Islet precursor cell (in vitro differentiated cells): ENCODE measurements around the gene ENKUR.
"Not testable (repeated sequence)": the region's sequence is repeated elsewhere in the genome, so short reads cannot be mapped to it uniquely, and the experiment has no call there.

Experiments
- DNase-seq: peaks from one replicate; pipeline ENCODE4 v3.0.0-alpha.2; 2018

Gene ENKUR

GRCh38 chr10:25018703-25019102 is 2.7 kb upstream of the ENKUR start:
- DNase-seq, result no peak

DNA sequence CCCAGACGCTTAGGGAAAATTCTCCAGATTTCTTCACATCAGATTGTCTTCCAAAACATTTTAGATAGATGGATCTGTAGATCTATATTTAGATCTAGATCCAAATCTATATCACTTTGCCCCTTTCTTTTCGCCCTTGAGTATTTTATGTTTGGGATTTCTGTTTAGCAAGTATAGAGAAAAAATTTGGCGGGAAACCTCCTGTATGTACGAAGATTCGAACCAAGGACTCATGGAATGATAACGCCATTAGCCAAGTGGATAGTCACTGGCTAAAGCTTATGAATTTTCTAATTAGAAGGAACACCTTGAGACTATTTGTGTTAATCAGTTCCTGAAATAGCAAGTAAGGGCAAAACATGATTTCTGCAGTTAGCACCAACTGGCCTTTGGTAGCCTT is 1.7 kb upstream of the ENKUR start:
- DNase-seq, result no peak

GRCh38 chr10:25017154-25017590 is 1.2 kb upstream of the ENKUR start:
- no peak for DNase-seq

- peak; percentile 99 for DNase-seq
Measured at GRCh38 chr10:25016376-25017153, 607 bp upstream of the ENKUR start, which contains the start of gene THNSL1. TSS of gene THNSL1 (plus strand) at chr10:25016612. CDS start at chr10:25023224, 6,612 bp downstream.

GRCh38 chr10:25014579-25014978 is 1.4 kb downstream of the ENKUR start:
- DNase-seq, result no peak

GRCh38 chr10:25011591-25011990 is 4.4 kb downstream of the ENKUR start:
- not testable (repeated sequence) for DNase-seq

DNA sequence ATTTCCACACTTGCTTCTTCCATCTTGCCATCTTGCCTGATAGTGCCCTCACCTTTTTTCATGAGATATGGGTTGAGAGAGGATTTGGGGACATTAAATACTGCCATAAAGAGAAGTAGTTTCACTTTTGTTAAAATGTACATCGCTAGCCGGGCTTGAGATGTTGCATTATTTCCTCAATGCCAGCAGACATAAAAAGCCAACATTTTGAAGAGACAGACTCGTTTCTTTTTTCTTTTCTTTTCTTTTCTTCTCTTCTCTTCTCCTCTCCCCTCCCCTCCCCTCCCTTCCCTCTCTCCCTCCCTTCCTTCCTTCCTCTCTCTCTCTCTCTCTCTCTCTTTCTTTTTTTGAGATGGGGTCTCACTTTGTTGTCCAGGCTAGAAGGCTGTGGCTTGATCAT is 17.9 kb downstream of the ENKUR start:
- DNase-seq, result no peak

- no peak for DNase-seq
Measured at GRCh38 chr10:24995072-24995471, 20.9 kb downstream of the ENKUR start.

DNA sequence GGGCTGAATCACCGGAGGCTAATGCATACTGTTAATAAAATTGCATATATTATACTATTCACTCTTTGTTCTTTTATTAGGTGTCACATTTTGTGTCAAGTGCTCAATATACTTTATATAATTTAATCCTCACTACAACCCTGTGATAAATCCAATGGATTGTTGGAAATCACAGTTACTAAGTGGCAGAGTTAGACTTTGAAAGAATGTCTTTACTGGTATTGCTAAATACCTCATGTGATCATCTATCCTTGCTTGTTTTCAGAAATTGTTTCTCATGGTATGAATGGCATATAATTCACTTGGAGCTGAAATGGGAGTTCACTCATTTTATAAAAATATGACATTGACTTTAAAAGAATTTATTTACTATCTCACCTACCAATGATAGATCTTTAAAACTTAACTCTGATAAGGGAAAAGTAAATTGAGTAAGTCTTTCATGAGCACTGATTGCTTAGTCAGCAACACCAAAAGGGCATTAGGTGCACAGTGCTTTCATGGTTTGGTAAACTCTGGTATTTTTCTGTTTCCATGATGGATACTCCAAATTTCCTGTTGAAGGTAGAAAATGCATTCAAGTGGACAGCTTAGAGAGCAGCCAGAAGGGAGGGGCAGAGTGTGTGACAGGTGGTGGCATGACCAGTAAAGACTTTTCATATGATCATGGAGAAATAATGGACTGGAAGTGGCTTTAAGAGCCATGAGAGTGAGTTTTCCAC is 22.6 kb downstream of the ENKUR start:
- DNase-seq, result no peak

- DNase-seq, result no peak
Measured at GRCh38 chr10:24992512-24993133, 23.3 kb downstream of the ENKUR start.

DNA sequence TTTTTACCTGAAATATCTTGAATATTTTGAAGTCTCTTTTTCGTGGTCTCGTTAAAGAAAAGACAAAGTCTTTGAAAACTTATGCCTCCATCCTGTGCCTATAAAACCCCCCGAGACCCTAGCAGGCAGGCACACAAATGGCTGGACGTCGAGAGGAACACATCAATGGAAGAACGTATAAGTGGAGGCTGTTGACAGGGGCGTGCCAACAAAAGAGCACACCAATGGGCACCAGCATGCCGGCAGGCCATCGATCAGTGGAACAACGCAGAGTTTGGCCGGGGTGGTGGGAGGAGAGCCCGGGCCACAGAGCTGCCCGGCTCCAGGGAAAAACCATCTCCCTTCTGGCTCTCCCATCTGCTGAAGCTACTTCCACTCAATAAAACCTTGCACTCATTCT is 24.7 kb downstream of the ENKUR start:
- no peak for DNase-seq

GRCh38 chr10:24989867-24990266 is 26.1 kb downstream of the ENKUR start:
- DNase-seq, result no peak

- no peak for DNase-seq
Measured at GRCh38 chr10:24988831-24989640, 26.9 kb downstream of the ENKUR start.

- DNase-seq, result no peak
Measured at GRCh38 chr10:24984906-24985305, 31.1 kb downstream of the ENKUR start.

- no peak for DNase-seq
Measured at GRCh38 chr10:24983946-24984345, 32.0 kb downstream of the ENKUR start.

DNA sequence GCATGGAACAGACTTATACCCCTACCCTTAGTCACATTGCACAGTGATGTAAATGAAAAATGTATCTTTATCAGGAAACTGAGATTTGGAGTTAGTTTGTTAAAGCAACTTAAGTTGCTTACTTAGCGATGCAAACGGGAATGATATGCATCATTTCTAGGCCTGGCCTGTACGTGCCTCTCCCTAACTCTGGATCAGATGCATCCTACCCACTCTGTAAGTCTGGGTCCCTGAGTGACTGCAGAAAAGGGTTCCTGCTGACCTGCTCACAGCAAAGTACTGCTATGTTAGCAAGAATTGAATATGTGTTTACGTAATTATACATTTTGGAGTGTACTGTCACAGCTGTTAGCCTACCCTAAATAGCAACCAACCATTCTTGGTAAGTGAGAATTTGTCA is 32.8 kb downstream of the ENKUR start:
- no peak for DNase-seq

- no peak for DNase-seq
Measured at GRCh38 chr10:24982319-24983112, 33.4 kb downstream of the ENKUR start.

- DNase-seq, result no peak
Measured at GRCh38 chr10:24981161-24981710, 34.7 kb downstream of the ENKUR start.

- no peak for DNase-seq
Measured at GRCh38 chr10:24979685-24980084, 36.3 kb downstream of the ENKUR start.

- DNase-seq, result no peak
Measured at GRCh38 chr10:24974976-24975375, 41.0 kb downstream of the ENKUR start.

DNA sequence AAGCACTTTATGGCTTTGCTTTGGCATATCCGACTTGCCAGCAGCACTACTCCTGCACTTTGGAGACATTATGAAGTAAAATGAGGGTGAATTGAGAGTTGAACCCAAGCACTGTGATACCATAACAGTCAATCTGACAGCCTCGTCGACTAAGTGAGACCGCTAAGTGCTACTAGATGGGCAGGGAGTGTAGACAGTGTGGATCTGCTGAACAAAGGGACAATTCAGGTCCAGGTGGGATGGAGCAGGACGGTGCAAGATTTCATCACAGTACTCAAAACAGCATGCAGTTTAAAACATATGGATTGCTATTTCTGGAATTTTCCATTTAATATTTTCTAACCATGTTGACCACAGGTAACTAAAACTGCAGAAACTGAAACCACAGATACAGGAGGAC is 42.8 kb downstream of the ENKUR start:
- no peak for DNase-seq

- DNase-seq, result no peak
Measured at GRCh38 chr10:24971374-24971773, 44.6 kb downstream of the ENKUR start.
